DMS 273 (cell line): ENCODE measurements around the gene GLT6D1.

Source experiments
- DNase-seq: peaks from one replicate; lab custom pipeline; 2025; ENCODE audit not compliant: unreplicated experiment; lab: John Stamatoyannopoulos, UW

The GLT6D1 gene

GRCh38 chr9:135665795-135666189, 26.5 kb upstream of the GLT6D1 start:
- DNase-seq, result no peak

- no peak for DNase-seq
Measured at GRCh38 chr9:135664801-135665794, 25.8 kb upstream of the GLT6D1 start.

- DNase-seq, result no peak
Measured at GRCh38 chr9:135664266-135664665, 24.9 kb upstream of the GLT6D1 start.

- DNase-seq, result no peak
Measured at GRCh38 chr9:135663857-135664256, 24.5 kb upstream of the GLT6D1 start.

GRCh38 chr9:135663451-135663770, 24.1 kb upstream of the GLT6D1 start:
- DNase-seq, result no peak

GRCh38 chr9:135662758-135663450, 23.6 kb upstream of the GLT6D1 start, which contains the start of gene LCN9:
LCN9 (plus strand) TSS chr9:135663309; CDS start chr9:135663322, 13 bp downstream.
- peak; percentile 21 for DNase-seq

GRCh38 chr9:135661816-135662560, 22.6 kb upstream of the GLT6D1 start:
- DNase-seq, result no peak

- no peak for DNase-seq
Measured at GRCh38 chr9:135660407-135660806, 21.1 kb upstream of the GLT6D1 start.

GRCh38 chr9:135659252-135659651, 19.9 kb upstream of the GLT6D1 start:
- DNase-seq, result no peak

GRCh38 chr9:135657416-135657815, 18.1 kb upstream of the GLT6D1 start:
- DNase-seq, result no peak

GRCh38 chr9:135655317-135655716, 16.0 kb upstream of the GLT6D1 start:
- no peak for DNase-seq

- no peak for DNase-seq
Measured at GRCh38 chr9:135650408-135650807, 11.1 kb upstream of the GLT6D1 start.

- DNase-seq, result no peak
Measured at GRCh38 chr9:135649508-135649907, 10.2 kb upstream of the GLT6D1 start.

- DNase-seq, result no peak
Measured at GRCh38 chr9:135648494-135649410, 9.4 kb upstream of the GLT6D1 start.

GRCh38 chr9:135647884-135648283, 8.5 kb upstream of the GLT6D1 start:
- DNase-seq, result no peak

GRCh38 chr9:135644631-135645218, 5.4 kb upstream of the GLT6D1 start:
- DNase-seq, result no peak

- no peak for DNase-seq
Measured at GRCh38 chr9:135641745-135642144, 2.4 kb upstream of the GLT6D1 start.

- no peak for DNase-seq
Measured at GRCh38 chr9:135641047-135641446, 1.7 kb upstream of the GLT6D1 start.

- DNase-seq, result peak; percentile 34
Measured at GRCh38 chr9:135636930-135637530, 2.3 kb downstream of the GLT6D1 start.

GRCh38 chr9:135632841-135633240, 6.5 kb downstream of the GLT6D1 start:
- DNase-seq, result no peak
